Tibial nerve (tissue), 3 donors: Measurements from ENCODE around the gene FAM98B.

Experiments
- EP300 ChIP-seq, 2 donors: sonication (generic); formaldehyde crosslinking; IDR thresholded peaks; one replicate each; pipeline ENCODE4 v1.6.1; 2017; ENCODE audit warnings: antibody characterized with exemption in 2 of 2, mild to moderate bottlenecking in 1 of 2
- POLR2A ChIP-seq, 2 donors: fragments of 450-650 bp; IDR thresholded peaks; one replicate each; pipeline ENCODE4 v1.6.1; 2017; ENCODE audit warnings: antibody characterized with exemption in 2 of 2, mild to moderate bottlenecking in 2 of 2, moderate library complexity in 2 of 2

- TF ChIP-seq POLR2A (IDR thresholded peaks at IDR 0.05) (no peak), EP300 (IDR thresholded peaks at IDR 0.05) (no peak)
Measured at GRCh38 chr15:38440353-38441129, 13.4 kb upstream of the FAM98B start.
